Natural killer cell treated with Interleukin-12 subunit alpha and Interleukin-12 subunit beta and Interleukin-15 and Interleukin-18, amount 100 ng/mL, for 72 hours (primary cell): ENCODE data around the gene CD6. TPM values are rescaled to one million over a fixed set of nuclear protein-coding genes. Genes with fewer than 3 reads are reported as not detected.
A peak's percentile ranks its signal among the peaks of the same experiment; 100 is the strongest.

Experiments
- ATAC-seq, 2 donors: fragments of 150-1000 bp; cut with Tn5 transposase in 1 of 2; sonication (Bioruptor Pico), chemical (Tn5 transposase) in 1 of 2; 2 replicates each; pipeline ENCODE4 v1.10.0; 2021
- DNase-seq: peaks from one replicate; pipeline ENCODE4 v3.0.0; 2022; ENCODE audit warnings: low spot score
- H3K27ac Mint-ChIP-seq, 2 donors: 1 replicate in 1 of 2; 2 replicates in 1 of 2; pipeline ENCODE4 v1.8.0; 2022; ENCODE audit warnings: mixed read lengths in 2 of 2, mild to moderate bottlenecking in 1 of 2, moderate library complexity in 1 of 2
- H3K27me3 Mint-ChIP-seq, 2 donors: 1 replicate in 1 of 2; 2 replicates in 1 of 2; pipeline ENCODE4 v1.8.0; 2022; ENCODE audit warnings: mixed read lengths in 2 of 2
- H3K36me3 Mint-ChIP-seq: one replicate; pipeline ENCODE4 v1.8.0; 2022; ENCODE audit warnings: mixed read lengths
- H3K4me1 Mint-ChIP-seq, 2 donors: 1 replicate in 1 of 2; 2 replicates in 1 of 2; pipeline ENCODE4 v1.8.0; 2022; ENCODE audit warnings: low read depth in 2 of 2, mixed read lengths in 2 of 2, mild to moderate bottlenecking in 1 of 2
- H3K4me3 Mint-ChIP-seq: one replicate; pipeline ENCODE4 v1.8.0; 2022; ENCODE audit warnings: mixed read lengths
- H3K9me3 Mint-ChIP-seq: 2 replicates; pipeline ENCODE4 v1.8.0; 2022; ENCODE audit warnings: mixed read lengths
- total RNA-seq, 2 donors: library from RNA; stranded (reverse); gene quantifications; one replicate each; pipeline ENCODE4 v1.2.3, GENCODE V29; 2022

Gene CD6
- total RNA-seq, 2 donors from 2014 or later, result 5.9 to 44.0 TPM

- Mint-ChIP-seq H3K27me3 (peaks cover 0 to 6% of the 10 kb centered on the region in 2 donors), H3K27ac (peak overlapping the region; percentile 3 to 49), H3K36me3 (no peaks in the 10 kb centered on the region), H3K4me1 (peaks cover 24 to 31% of the 10 kb centered on the region in 2 donors), H3K4me3 (peak overlapping the region; percentile 27), H3K9me3 (no peaks in the 10 kb centered on the region)
- ATAC-seq (no peak), DNase-seq (no peak)
Observed at GRCh38 chr11:61004761-61005181, 33.3 kb downstream of the CD6 start.

DNA sequence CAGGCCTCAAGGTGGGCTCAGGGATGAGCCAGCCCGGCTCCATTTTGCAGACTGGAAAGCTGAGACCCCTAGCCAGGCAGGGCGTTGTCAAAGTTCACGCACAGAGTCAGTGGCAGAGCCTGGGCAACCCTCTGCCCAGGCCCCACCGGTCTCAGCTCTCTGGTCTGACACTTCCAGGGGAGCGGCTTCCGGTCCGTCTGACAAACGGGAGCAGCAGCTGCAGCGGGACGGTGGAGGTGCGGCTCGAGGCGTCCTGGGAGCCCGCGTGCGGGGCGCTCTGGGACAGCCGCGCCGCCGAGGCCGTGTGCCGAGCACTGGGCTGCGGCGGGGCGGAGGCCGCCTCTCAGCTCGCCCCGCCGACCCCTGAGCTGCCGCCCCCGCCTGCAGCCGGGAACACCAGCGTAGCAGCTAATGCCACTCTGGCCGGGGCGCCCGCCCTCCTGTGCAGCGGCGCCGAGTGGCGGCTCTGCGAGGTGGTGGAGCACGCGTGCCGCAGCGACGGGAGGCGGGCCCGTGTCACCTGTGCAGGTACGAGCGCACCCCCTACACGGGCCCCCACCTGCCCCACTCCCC, 36.0 kb downstream of the CD6 start:
- Mint-ChIP-seq H3K4me3 (no peak overlapping the region), H3K9me3 (no peaks in the 10 kb centered on the region), H3K36me3 (no peaks in the 10 kb centered on the region), H3K4me1 (peaks cover 24 to 31% of the 10 kb centered on the region in 2 donors), H3K27ac (no peak overlapping the region), H3K27me3 (peaks cover 0 to 6% of the 10 kb centered on the region in 2 donors)
- no peak for DNase-seq
- peak; percentile 32 to 61 for ATAC-seq

GRCh38 chr11:61007956-61008896, 36.7 kb downstream of the CD6 start:
- ATAC-seq (peak; percentile 32 to 33), DNase-seq (no peak)
- Mint-ChIP-seq H3K9me3 (no peaks in the 10 kb centered on the region), H3K36me3 (no peaks in the 10 kb centered on the region), H3K4me3 (peak overlapping the region; percentile 50), H3K4me1 (peaks cover 24 to 31% of the 10 kb centered on the region in 2 donors), H3K27me3 (peaks cover 0 to 6% of the 10 kb centered on the region in 2 donors), H3K27ac (no peak overlapping the region)

DNA sequence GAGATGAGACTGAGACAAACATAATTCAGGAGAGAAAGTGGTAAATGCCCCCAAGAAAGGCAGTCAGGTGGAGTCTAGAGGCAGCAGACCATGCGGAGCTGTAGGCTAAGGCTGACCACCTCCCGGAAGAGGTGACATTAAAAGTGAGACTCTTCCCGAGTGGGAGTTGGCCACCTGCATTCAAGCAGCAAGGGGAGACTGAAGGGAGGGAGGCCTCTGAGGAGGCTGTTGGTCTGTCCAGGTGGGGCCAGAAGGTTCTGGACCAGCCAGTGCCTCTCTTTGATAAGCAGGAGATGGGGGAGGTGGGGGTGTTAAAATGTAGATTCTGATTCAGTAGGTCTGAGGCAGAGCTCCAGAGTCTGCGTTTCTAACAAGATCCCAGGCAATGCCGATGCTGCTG, 37.5 kb downstream of the CD6 start:
- no peak overlapping the region for H3K4me3 Mint-ChIP-seq
- H3K27me3 Mint-ChIP-seq, result peaks cover 0 to 6% of the 10 kb centered on the region in 2 donors
- no peak for ATAC-seq
- peaks cover 21 to 29% of the 10 kb centered on the region in 2 donors for H3K4me1 Mint-ChIP-seq
- H3K27ac Mint-ChIP-seq, result no peak overlapping the region
- no peaks in the 10 kb centered on the region for H3K9me3 Mint-ChIP-seq
- H3K36me3 Mint-ChIP-seq, result no peaks in the 10 kb centered on the region
- DNase-seq, result no peak

DNA sequence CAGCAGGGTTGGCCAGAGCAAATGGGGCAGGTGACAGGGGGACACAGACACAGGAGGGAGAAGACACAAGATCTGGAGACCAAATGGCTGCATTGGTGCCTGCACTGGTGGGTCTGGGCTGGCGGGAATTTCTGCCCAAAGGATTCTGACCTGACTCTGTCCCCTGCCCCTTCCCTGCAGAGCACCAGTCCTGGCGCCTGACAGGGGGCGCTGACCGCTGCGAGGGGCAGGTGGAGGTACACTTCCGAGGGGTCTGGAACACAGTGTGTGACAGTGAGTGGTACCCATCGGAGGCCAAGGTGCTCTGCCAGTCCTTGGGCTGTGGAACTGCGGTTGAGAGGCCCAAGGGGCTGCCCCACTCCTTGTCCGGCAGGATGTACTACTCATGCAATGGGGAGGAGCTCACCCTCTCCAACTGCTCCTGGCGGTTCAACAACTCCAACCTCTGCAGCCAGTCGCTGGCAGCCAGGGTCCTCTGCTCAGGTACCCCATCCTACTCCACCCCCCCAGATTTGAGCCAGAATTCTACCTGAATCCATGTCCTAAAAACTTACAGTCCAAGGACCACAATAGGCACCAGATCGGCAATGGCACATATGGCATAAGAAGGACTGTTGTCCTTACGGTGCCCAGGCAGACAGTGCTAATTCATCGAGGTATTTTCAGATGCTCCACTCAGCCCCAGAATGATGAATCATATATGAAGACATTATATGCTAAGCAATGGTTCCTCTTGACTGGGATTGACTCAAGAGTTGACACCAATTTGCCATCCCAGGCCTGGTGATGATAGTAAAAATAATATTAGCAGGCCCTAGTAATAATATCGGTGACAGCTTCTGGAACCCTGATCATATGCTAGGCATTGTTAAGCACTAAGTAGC, 38.2 kb downstream of the CD6 start:
- no peaks in the 10 kb centered on the region for H3K9me3 Mint-ChIP-seq
- H3K36me3 Mint-ChIP-seq, result no peaks in the 10 kb centered on the region
- no peak overlapping the region for H3K27ac Mint-ChIP-seq
- H3K27me3 Mint-ChIP-seq, result peaks cover 0 to 6% of the 10 kb centered on the region in 2 donors
- DNase-seq, result no peak
- no peak for ATAC-seq
- H3K4me3 Mint-ChIP-seq, result peak overlapping the region; percentile 25
- peaks cover 15 to 23% of the 10 kb centered on the region in 2 donors for H3K4me1 Mint-ChIP-seq

DNA sequence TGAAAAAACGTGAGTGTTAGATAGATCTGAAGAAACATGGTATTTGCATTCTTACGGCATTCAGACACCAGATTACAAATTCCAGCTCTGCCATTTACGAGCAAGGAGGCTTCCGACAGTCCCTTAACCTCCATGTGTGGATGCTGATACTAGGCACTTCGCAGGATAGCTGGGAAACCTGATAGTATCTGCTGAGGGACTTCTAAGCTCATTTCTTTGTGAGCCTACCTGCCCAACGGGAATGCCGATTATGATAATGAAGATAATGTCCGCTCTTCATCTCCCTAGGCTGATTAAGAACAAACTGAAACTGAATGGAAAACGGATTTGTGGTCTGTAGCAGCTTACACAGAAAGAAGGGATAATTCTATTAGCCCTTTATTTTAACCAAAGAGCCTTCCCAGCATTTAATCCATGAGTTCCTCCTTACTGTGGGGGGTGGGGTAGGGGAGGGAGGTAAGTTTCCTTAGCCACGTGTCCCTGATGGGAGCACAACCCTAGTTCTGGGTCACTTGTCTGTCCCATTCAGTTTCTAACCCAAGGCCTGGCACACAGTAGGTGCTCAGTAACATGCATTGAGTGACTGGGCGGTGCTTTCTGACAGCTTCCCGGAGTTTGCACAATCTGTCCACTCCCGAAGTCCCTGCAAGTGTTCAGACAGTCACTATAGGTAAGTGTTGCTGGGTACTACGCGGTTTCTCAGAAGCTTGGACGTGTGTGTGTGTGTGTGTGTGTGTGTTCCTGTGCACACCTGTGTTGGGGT, 39.2 kb downstream of the CD6 start:
- Mint-ChIP-seq H3K4me1 (peaks cover 5 to 17% of the 10 kb centered on the region in 2 donors), H3K27ac (no peak overlapping the region), H3K36me3 (peaks cover 2% of the 10 kb centered on the region), H3K4me3 (no peak overlapping the region), H3K9me3 (no peaks in the 10 kb centered on the region), H3K27me3 (peaks cover 0 to 6% of the 10 kb centered on the region in 2 donors)
- ATAC-seq, result no peak
- DNase-seq, result no peak

DNA sequence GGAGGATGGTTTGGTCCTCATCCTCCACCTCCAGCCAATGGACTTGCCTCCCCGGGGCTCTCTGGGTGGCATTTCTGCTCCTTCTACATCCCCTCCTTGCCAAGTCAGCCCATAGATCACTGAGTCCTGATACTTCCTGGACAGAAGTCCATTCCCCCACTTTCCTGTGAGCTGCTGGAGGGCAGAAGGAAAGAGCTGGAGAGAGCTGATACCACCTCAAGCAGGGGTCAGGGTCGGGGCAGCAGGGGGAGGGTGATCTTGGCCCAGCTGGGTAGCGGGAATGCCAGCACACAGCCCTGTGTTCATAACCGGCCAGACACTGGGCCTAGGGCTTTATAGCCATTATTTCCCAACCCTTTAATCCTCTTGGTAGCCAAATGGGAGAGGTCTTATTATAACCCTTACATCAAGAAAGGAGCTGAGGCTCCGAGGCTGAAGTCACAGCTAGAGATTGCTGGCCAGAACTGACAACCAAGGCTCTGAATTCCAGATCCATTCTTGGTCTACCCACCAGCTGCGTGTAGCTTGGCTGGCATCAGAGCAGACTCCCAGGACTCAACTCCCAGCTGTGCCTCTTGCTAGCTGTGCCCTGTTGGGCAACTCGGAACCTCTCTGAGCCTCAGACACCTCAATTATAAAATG, 39.9 kb downstream of the CD6 start:
- ATAC-seq (no peak), DNase-seq (no peak)
- Mint-ChIP-seq H3K27ac (no peak overlapping the region), H3K4me3 (no peak overlapping the region), H3K36me3 (peaks cover 4% of the 10 kb centered on the region), H3K9me3 (no peaks in the 10 kb centered on the region), H3K4me1 (peaks cover 5 to 17% of the 10 kb centered on the region in 2 donors), H3K27me3 (peaks cover 0 to 6% of the 10 kb centered on the region in 2 donors)

GRCh38 chr11:61011950-61012736, 40.7 kb downstream of the CD6 start:
- peaks cover 4% of the 10 kb centered on the region for H3K36me3 Mint-ChIP-seq
- H3K4me1 Mint-ChIP-seq, result peaks cover 0 to 11% of the 10 kb centered on the region in 2 donors
- H3K27ac Mint-ChIP-seq, result peak overlapping the region in 1 of 2 donors; percentile 29
- peaks cover 0 to 2% of the 10 kb centered on the region in 2 donors for H3K27me3 Mint-ChIP-seq
- H3K9me3 Mint-ChIP-seq, result no peaks in the 10 kb centered on the region
- DNase-seq (no peak), ATAC-seq (no peak)
- H3K4me3 Mint-ChIP-seq, result no peak overlapping the region

DNA sequence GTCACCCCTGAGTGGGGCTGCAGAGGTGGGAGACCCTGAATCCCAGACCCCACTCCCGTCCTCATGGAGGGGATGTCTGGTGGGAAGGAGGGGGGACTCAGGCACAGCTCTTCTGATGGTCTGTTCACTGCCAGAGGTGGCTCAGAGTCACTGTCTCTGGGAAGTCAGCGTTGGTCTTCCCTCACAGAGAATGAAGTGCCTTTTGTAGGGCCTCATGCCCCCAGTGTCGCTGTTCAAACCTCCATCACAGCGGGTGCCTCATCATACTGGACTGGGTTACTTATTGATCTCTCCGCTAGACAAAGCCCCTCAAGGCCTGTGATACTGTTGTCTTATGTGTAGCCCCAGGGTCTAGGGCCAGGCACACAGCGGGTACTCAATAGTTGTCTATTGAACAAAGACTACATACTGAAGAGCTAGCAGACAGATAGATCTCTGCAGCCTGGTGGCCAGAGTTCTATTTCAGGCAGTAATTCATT, 41.3 kb downstream of the CD6 start:
- peaks cover 4% of the 10 kb centered on the region for H3K36me3 Mint-ChIP-seq
- peak overlapping the region in 1 of 2 donors; percentile 19 for H3K27ac Mint-ChIP-seq
- DNase-seq, result no peak
- peaks cover 0 to 9% of the 10 kb centered on the region in 2 donors for H3K4me1 Mint-ChIP-seq
- no peaks in the 10 kb centered on the region for H3K9me3 Mint-ChIP-seq
- no peak for ATAC-seq
- peaks cover 0 to 2% of the 10 kb centered on the region in 2 donors for H3K27me3 Mint-ChIP-seq
- H3K4me3 Mint-ChIP-seq, result no peak overlapping the region

- DNase-seq (no peak), ATAC-seq (no peak)
- Mint-ChIP-seq H3K4me3 (no peak overlapping the region), H3K27ac (no peak overlapping the region), H3K9me3 (no peaks in the 10 kb centered on the region), H3K27me3 (no peaks in the 10 kb centered on the region), H3K36me3 (peaks cover 4% of the 10 kb centered on the region), H3K4me1 (peaks cover 18 to 32% of the 10 kb centered on the region in 2 donors)
Observed at GRCh38 chr11:61018059-61018458, 46.6 kb downstream of the CD6 start.

GRCh38 chr11:61019037-61019831, 47.8 kb downstream of the CD6 start:
- Mint-ChIP-seq H3K9me3 (no peaks in the 10 kb centered on the region), H3K4me3 (no peak overlapping the region), H3K27me3 (no peaks in the 10 kb centered on the region), H3K4me1 (peaks cover 19 to 32% of the 10 kb centered on the region in 2 donors), H3K27ac (peak overlapping the region in 1 of 2 donors; percentile 49), H3K36me3 (peaks cover 4% of the 10 kb centered on the region)
- DNase-seq (no peak), ATAC-seq (no peak)
